IgD-negative memory B cell (primary cell): ENCODE results near the gene MAPRE3. TPM values are rescaled to one million over a fixed set of nuclear protein-coding genes. Genes with fewer than 3 reads are reported as not detected.

Source experiments
- H3K27ac Mint-ChIP-seq, 3 donors: one replicate each; pipeline ENCODE4 v1.8.0; 2020 to 2022; ENCODE audit warnings: mild to moderate bottlenecking in 3 of 3, mixed read lengths in 3 of 3, moderate library complexity in 1 of 3
- H3K27me3 Mint-ChIP-seq: one replicate; pipeline ENCODE4 v1.8.0; 2021; ENCODE audit warnings: mixed read lengths
- H3K36me3 Mint-ChIP-seq: one replicate; pipeline ENCODE4 v1.8.0; 2020; ENCODE audit warnings: mild to moderate bottlenecking, mixed read lengths
- H3K4me1 Mint-ChIP-seq, 3 donors: one replicate each; pipeline ENCODE4 v1.8.0; 2020 to 2022; ENCODE audit warnings: mixed read lengths in 3 of 3, mild to moderate bottlenecking in 1 of 3
- H3K4me3 Mint-ChIP-seq, 4 donors: one replicate each; pipeline ENCODE4 v1.8.0; 2020 to 2022; ENCODE audit warnings: mild to moderate bottlenecking in 4 of 4, mixed read lengths in 4 of 4, moderate library complexity in 3 of 4
- H3K9me3 Mint-ChIP-seq, 3 donors: one replicate each; pipeline ENCODE4 v1.8.0; 2020 to 2021; ENCODE audit warnings: mixed read lengths in 3 of 3, mild to moderate bottlenecking in 1 of 3
- polyA plus RNA-seq: library from polyadenylated mRNA; unstranded; fragments of 300-500 nt; fragmentation: Illumina TruSeq; gene quantifications from one replicate; pipeline ENCODE4 v1.2.3, GENCODE V29; 2021

The MAPRE3 gene
- polyA plus RNA-seq, 1 donor from 2014 or later = 2.4 TPM

- peaks cover 2% of the 10 kb centered on the region for H3K27me3 Mint-ChIP-seq
- H3K4me1 Mint-ChIP-seq = no peaks in the 10 kb centered on the region
- H3K9me3 Mint-ChIP-seq = no peaks in the 10 kb centered on the region
- H3K36me3 Mint-ChIP-seq = peaks cover 6% of the 10 kb centered on the region
- H3K4me3 Mint-ChIP-seq = no peak overlapping the region
- no peak overlapping the region for H3K27ac Mint-ChIP-seq
Observed at GRCh38 chr2:27007416-27008374, 37.3 kb downstream of the MAPRE3 start.

GRCh38 chr2:27008678-27009077 is 38.2 kb downstream of the MAPRE3 start:
- H3K4me1 Mint-ChIP-seq = no peaks in the 10 kb centered on the region
- H3K27ac Mint-ChIP-seq = no peak overlapping the region
- no peaks in the 10 kb centered on the region for H3K9me3 Mint-ChIP-seq
- peaks cover 7% of the 10 kb centered on the region for H3K36me3 Mint-ChIP-seq
- H3K27me3 Mint-ChIP-seq = no peaks in the 10 kb centered on the region
- no peak overlapping the region for H3K4me3 Mint-ChIP-seq

GRCh38 chr2:27009083-27009482 is 38.6 kb downstream of the MAPRE3 start:
- Mint-ChIP-seq H3K9me3 (no peaks in the 10 kb centered on the region), H3K27me3 (no peaks in the 10 kb centered on the region), H3K4me1 (no peaks in the 10 kb centered on the region), H3K36me3 (peaks cover 7% of the 10 kb centered on the region), H3K27ac (no peak overlapping the region), H3K4me3 (no peak overlapping the region)

- no peaks in the 10 kb centered on the region for H3K27me3 Mint-ChIP-seq
- no peaks in the 10 kb centered on the region for H3K9me3 Mint-ChIP-seq
- peaks cover 7% of the 10 kb centered on the region for H3K36me3 Mint-ChIP-seq
- no peaks in the 10 kb centered on the region for H3K4me1 Mint-ChIP-seq
- H3K27ac Mint-ChIP-seq = no peak overlapping the region
- no peak overlapping the region for H3K4me3 Mint-ChIP-seq
Observed at GRCh38 chr2:27009716-27010115, 39.3 kb downstream of the MAPRE3 start.

GRCh38 chr2:27010139-27010538 is 39.7 kb downstream of the MAPRE3 start:
- Mint-ChIP-seq H3K27me3 (no peaks in the 10 kb centered on the region), H3K4me3 (no peak overlapping the region), H3K4me1 (no peaks in the 10 kb centered on the region), H3K36me3 (peaks cover 7% of the 10 kb centered on the region), H3K9me3 (no peaks in the 10 kb centered on the region), H3K27ac (no peak overlapping the region)

- Mint-ChIP-seq H3K27me3 (no peaks in the 10 kb centered on the region), H3K9me3 (no peaks in the 10 kb centered on the region), H3K4me3 (no peak overlapping the region), H3K36me3 (peaks cover 4% of the 10 kb centered on the region), H3K27ac (peak overlapping the region in 1 of 3 donors; percentile 41), H3K4me1 (no peaks in the 10 kb centered on the region)
Observed at GRCh38 chr2:27013738-27014137, 43.3 kb downstream of the MAPRE3 start.

- Mint-ChIP-seq H3K36me3 (peaks cover 4% of the 10 kb centered on the region), H3K27me3 (no peaks in the 10 kb centered on the region), H3K4me1 (no peaks in the 10 kb centered on the region), H3K27ac (no peak overlapping the region), H3K4me3 (no peak overlapping the region), H3K9me3 (no peaks in the 10 kb centered on the region)
Observed at GRCh38 chr2:27014771-27015433, 44.5 kb downstream of the MAPRE3 start.

GRCh38 chr2:27016801-27017325 is 46.4 kb downstream of the MAPRE3 start:
- Mint-ChIP-seq H3K27me3 (no peaks in the 10 kb centered on the region), H3K4me1 (no peaks in the 10 kb centered on the region), H3K36me3 (peaks cover 4% of the 10 kb centered on the region), H3K4me3 (no peak overlapping the region), H3K9me3 (no peaks in the 10 kb centered on the region), H3K27ac (no peak overlapping the region)

GRCh38 chr2:27018142-27018541 is 47.7 kb downstream of the MAPRE3 start:
- Mint-ChIP-seq H3K4me3 (no peak overlapping the region), H3K27ac (no peak overlapping the region), H3K9me3 (no peaks in the 10 kb centered on the region), H3K36me3 (peaks cover 3% of the 10 kb centered on the region), H3K4me1 (no peaks in the 10 kb centered on the region), H3K27me3 (no peaks in the 10 kb centered on the region)

- Mint-ChIP-seq H3K4me1 (no peaks in the 10 kb centered on the region), H3K4me3 (no peak overlapping the region), H3K9me3 (no peaks in the 10 kb centered on the region), H3K27ac (peak overlapping the region in 1 of 3 donors; percentile 25), H3K27me3 (no peaks in the 10 kb centered on the region), H3K36me3 (peaks cover 3% of the 10 kb centered on the region)
Observed at GRCh38 chr2:27019459-27019858, 49.0 kb downstream of the MAPRE3 start.

GRCh38 chr2:27019931-27020855 is 49.8 kb downstream of the MAPRE3 start:
- Mint-ChIP-seq H3K36me3 (peaks cover 3% of the 10 kb centered on the region), H3K27ac (peak overlapping the region in 1 of 3 donors; percentile 25), H3K4me1 (no peaks in the 10 kb centered on the region)

GRCh38 chr2:27021253-27022049 is 51.0 kb downstream of the MAPRE3 start:
- Mint-ChIP-seq H3K4me3 (no peak overlapping the region), H3K9me3 (no peaks in the 10 kb centered on the region), H3K27me3 (no peaks in the 10 kb centered on the region), H3K27ac (peak overlapping the region in 1 of 3 donors; percentile 35), H3K36me3 (peaks cover 3% of the 10 kb centered on the region), H3K4me1 (no peaks in the 10 kb centered on the region)

More at GRCh38 chr2:27019931-27020855, 49.8 kb downstream of the MAPRE3 start:
- Mint-ChIP-seq H3K9me3 (no peaks in the 10 kb centered on the region), H3K27me3 (no peaks in the 10 kb centered on the region), H3K4me3 (no peak overlapping the region)

- Mint-ChIP-seq H3K9me3 (no peaks in the 10 kb centered on the region), H3K27ac (no peak overlapping the region), H3K4me3 (no peak overlapping the region), H3K27me3 (no peaks in the 10 kb centered on the region), H3K4me1 (no peaks in the 10 kb centered on the region), H3K36me3 (peaks cover 9% of the 10 kb centered on the region)
Observed at GRCh38 chr2:27023740-27024139, 53.3 kb downstream of the MAPRE3 start.

- H3K4me1 Mint-ChIP-seq = no peaks in the 10 kb centered on the region
- H3K27me3 Mint-ChIP-seq = no peaks in the 10 kb centered on the region
- H3K36me3 Mint-ChIP-seq = peaks cover 9% of the 10 kb centered on the region
- no peak overlapping the region for H3K4me3 Mint-ChIP-seq
- H3K9me3 Mint-ChIP-seq = no peaks in the 10 kb centered on the region
- H3K27ac Mint-ChIP-seq = no peak overlapping the region
Observed at GRCh38 chr2:27024188-27024587, 53.8 kb downstream of the MAPRE3 start.
